IgD-negative memory B cell (primary cell): Measurements from ENCODE around the gene RNF34. TPM values are rescaled to one million over a fixed set of nuclear protein-coding genes. Genes with fewer than 3 reads are reported as not detected.

Source experiments
- H3K27ac Mint-ChIP-seq, 3 donors: one replicate each; pipeline ENCODE4 v1.8.0; 2020 to 2022; ENCODE audit warnings: mild to moderate bottlenecking in 3 of 3, mixed read lengths in 3 of 3, moderate library complexity in 1 of 3
- H3K27me3 Mint-ChIP-seq: one replicate; pipeline ENCODE4 v1.8.0; 2021; ENCODE audit warnings: mixed read lengths
- H3K36me3 Mint-ChIP-seq: one replicate; pipeline ENCODE4 v1.8.0; 2020; ENCODE audit warnings: mild to moderate bottlenecking, mixed read lengths
- H3K4me1 Mint-ChIP-seq, 3 donors: one replicate each; pipeline ENCODE4 v1.8.0; 2020 to 2022; ENCODE audit warnings: mixed read lengths in 3 of 3, mild to moderate bottlenecking in 1 of 3
- H3K4me3 Mint-ChIP-seq, 4 donors: one replicate each; pipeline ENCODE4 v1.8.0; 2020 to 2022; ENCODE audit warnings: mild to moderate bottlenecking in 4 of 4, mixed read lengths in 4 of 4, moderate library complexity in 3 of 4
- H3K9me3 Mint-ChIP-seq, 3 donors: one replicate each; pipeline ENCODE4 v1.8.0; 2020 to 2021; ENCODE audit warnings: mixed read lengths in 3 of 3, mild to moderate bottlenecking in 1 of 3
- polyA plus RNA-seq: library from polyadenylated mRNA; unstranded; fragments of 300-500 nt; fragmentation: Illumina TruSeq; gene quantifications from one replicate; pipeline ENCODE4 v1.2.3, GENCODE V29; 2021

RNF34 gene
- polyA plus RNA-seq, 1 donor from 2014 or later, result 46.4 TPM

DNA sequence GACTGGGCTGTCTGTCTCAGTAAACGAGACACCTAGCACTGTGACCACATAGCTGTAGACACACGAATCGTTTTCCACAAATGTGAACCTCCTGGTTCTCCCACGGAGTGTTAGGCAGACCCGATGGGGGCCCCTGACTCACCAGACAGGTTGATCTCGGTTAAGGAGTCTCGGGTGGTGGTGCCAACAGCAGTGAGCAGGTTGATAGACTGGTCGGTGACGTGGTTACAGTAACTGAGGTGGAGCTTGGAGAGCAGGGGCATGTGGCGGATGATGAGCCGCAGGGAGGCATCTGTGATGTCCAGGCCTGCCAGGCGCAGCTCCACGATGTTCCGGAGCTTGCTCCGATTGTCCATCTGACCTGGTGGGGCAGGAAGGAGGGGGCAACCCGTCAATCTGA, 39.8 kb downstream of the RNF34 start:
- H3K4me3 Mint-ChIP-seq, result no peak overlapping the region
- H3K4me1 Mint-ChIP-seq, result peaks cover 4 to 6% (median 4%) of the 10 kb centered on the region in 3 donors
- no peaks in the 10 kb centered on the region for H3K27me3 Mint-ChIP-seq
- H3K27ac Mint-ChIP-seq, result peak overlapping the region in 1 of 3 donors; percentile 57
- peaks cover 22% of the 10 kb centered on the region for H3K36me3 Mint-ChIP-seq
- H3K9me3 Mint-ChIP-seq, result peaks cover 0 to 7% (median 0%) of the 10 kb centered on the region in 3 donors

DNA sequence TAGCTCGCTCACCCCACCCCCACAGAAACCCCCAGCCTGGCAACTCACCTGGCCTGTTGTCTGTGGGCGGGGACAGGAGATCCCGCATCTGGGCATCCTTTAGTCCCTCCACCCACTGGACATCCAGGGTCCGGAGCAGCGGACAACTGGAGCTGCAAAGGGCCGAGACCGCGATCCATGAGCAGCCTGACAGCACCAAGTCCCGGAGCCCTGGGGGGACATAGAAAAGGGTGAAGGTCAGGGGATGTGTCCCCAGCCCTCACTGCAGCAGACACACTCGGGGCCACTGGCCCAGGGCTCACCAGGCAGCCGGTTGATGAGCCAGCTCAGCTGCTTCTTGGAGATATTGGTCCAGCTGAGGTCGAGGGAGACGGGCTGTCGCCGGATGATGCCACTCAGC, 40.9 kb downstream of the RNF34 start:
- H3K4me3 Mint-ChIP-seq, result no peak overlapping the region
- H3K4me1 Mint-ChIP-seq, result peaks cover 2 to 6% (median 4%) of the 10 kb centered on the region in 3 donors
- peaks cover 17% of the 10 kb centered on the region for H3K36me3 Mint-ChIP-seq
- no peaks in the 10 kb centered on the region for H3K27me3 Mint-ChIP-seq
- peaks cover 0 to 7% (median 0%) of the 10 kb centered on the region in 3 donors for H3K9me3 Mint-ChIP-seq
- no peak overlapping the region for H3K27ac Mint-ChIP-seq

DNA sequence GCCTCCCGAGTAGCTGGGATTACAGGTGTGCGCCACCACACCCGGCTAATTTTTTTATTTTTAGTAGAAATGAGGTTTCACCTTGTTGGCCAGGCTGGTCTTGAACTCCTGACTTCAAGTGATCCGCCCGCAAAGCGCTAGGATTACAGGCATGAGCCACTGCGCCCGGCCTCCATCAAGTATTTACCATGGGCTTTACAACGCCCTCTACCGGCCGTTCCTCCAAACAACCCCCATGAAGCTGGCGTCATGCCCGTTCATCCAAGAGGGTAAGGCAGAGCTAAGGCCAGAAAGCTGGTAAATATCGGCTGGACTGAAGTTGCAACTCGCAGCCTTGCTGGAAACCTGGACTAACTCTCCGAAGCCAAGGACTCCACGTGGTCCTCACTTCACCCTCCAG, 41.6 kb downstream of the RNF34 start:
- H3K27me3 Mint-ChIP-seq, result no peaks in the 10 kb centered on the region
- no peak overlapping the region for H3K27ac Mint-ChIP-seq
- peaks cover 0 to 5% (median 0%) of the 10 kb centered on the region in 3 donors for H3K9me3 Mint-ChIP-seq
- peaks cover 2 to 6% (median 6%) of the 10 kb centered on the region in 3 donors for H3K4me1 Mint-ChIP-seq
- peaks cover 13% of the 10 kb centered on the region for H3K36me3 Mint-ChIP-seq
- no peak overlapping the region for H3K4me3 Mint-ChIP-seq

DNA sequence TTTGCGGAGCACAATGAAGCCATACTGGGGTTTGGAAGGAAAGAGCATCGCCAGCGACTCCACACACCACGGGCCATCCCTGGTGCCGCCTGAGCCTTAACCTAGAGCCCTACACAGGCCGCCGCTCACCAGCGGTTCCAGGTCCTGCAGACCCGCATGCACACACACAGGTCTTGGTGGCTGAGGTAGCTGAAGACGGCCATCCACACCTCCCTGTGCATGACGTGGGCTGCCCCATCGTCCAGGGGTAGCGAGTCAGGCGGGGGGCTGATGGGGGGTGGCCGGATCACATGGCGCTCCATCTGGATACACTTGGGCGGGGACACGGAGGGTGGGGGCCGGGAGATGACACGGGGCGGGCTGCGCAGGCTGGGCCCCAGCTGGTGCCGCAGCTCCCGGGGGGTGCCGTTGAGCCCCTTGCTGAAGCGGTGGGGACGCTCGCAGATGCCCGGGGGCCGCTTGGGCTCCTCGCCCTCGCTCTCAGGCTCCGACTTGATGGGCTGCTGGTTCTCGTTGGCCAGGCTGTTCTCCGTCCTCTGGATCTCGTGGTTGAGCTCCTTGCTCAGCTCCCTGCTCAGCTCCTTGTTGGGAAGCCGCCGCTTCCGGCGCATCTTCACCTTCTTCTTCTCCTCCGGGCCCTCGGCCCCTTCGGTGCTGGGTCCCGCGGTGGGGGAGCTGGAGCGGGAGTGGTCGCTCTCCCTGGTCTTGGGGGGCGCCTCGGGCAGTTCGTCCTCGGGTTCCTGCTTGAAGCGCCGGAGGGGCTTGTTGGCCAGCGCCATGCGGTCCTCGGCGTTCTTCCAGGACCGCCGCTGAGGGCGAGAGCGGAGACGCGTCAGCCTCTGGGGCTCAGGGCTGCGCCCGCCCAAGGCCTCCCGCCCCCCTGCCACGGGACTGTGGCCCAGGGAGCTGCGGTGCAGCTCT, 42.4 kb downstream of the RNF34 start:
- Mint-ChIP-seq H3K36me3 (peaks cover 8% of the 10 kb centered on the region), H3K4me1 (peaks cover 2 to 7% (median 3%) of the 10 kb centered on the region in 3 donors), H3K9me3 (no peaks in the 10 kb centered on the region), H3K27ac (no peak overlapping the region), H3K27me3 (no peaks in the 10 kb centered on the region), H3K4me3 (no peak overlapping the region)

DNA sequence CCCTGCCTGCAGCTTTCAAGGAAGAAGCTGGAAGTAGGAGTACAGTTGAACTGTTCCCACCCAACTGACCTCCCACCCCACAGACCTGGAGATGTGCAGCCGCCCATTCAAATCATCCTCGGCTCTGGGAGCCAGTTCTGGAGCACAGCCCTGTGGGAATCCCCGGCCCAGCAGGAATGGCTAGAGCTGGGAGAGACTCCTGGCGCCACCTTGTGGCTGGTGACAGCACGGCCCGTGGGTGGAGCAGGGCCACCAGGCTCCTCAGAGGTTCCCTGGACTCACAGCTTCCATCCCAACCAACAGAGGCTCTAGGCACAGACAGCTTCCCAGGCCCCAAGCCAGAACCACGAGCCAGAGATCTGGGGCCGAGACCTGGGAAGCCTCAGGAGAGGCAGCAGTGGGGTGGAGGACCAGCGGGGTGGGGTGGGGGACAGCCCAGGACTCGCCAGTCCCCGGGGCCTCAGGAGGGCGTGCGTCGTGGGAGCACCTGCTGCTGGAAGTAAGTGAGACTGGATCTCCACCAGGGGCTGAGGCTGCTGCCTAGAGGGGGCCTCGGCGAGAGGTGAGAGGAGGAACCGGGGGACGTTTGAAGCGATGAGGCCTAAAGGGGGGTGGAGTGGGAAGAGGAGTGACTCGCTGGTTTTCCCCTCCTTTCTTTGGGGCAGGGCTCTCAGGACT, 43.4 kb downstream of the RNF34 start:
- H3K27me3 Mint-ChIP-seq, result no peaks in the 10 kb centered on the region
- peaks cover 5% of the 10 kb centered on the region for H3K36me3 Mint-ChIP-seq
- no peaks in the 10 kb centered on the region for H3K9me3 Mint-ChIP-seq
- peak overlapping the region in 1 of 4 donors; percentile 66 for H3K4me3 Mint-ChIP-seq
- H3K27ac Mint-ChIP-seq, result peak overlapping the region in 2 of 3 donors; percentile 42 to 53
- H3K4me1 Mint-ChIP-seq, result peaks cover 3 to 8% (median 3%) of the 10 kb centered on the region in 3 donors

DNA sequence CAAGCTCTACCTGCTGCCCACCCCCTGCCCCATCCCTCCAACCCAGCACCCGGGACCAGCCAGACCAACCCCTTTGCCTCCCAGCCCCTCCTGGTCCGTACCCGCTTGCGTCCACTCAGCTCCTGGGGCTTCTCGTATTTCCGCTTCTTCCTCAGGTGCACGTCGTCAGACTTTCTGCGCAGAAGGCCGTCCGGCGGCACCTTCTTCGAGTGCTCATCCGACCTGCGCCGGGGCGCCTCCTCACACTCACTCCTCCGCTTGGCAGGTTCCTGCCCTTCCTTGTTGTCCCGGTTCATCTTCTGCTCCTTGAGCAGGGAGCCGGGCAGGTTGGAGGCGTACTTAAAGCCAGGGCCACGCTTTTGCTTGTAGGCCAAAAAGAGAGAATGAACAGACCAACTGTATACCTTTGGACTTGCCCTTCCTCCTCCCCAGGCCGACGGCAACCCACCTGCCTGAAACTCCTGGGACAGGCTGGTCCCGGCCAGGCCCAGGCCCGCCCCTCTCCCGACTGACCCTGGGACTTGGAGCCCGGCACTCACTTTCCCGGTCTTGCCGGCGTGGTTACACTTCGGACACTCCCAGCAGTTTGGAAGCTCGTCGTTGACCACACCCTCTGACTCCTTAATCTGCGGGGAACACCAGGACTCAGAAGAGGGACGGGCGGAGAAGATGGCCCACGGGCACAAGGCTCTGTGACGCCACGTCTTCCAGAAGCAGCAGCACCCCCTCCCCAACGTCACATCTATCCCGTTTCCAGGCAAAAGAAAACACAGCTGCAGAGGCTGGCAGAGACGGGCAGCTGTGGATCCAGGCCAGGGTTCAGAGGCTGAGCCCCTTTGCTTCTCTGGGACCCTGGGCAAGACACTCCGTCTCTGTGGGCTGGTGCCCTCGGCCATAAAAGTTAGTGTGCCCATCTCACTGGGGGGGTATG, 44.3 kb downstream of the RNF34 start:
- Mint-ChIP-seq H3K27me3 (no peaks in the 10 kb centered on the region), H3K4me3 (peak overlapping the region in 1 of 4 donors; percentile 54), H3K36me3 (no peaks in the 10 kb centered on the region), H3K27ac (no peak overlapping the region), H3K4me1 (peaks cover 5 to 12% (median 8%) of the 10 kb centered on the region in 3 donors), H3K9me3 (no peaks in the 10 kb centered on the region)

DNA sequence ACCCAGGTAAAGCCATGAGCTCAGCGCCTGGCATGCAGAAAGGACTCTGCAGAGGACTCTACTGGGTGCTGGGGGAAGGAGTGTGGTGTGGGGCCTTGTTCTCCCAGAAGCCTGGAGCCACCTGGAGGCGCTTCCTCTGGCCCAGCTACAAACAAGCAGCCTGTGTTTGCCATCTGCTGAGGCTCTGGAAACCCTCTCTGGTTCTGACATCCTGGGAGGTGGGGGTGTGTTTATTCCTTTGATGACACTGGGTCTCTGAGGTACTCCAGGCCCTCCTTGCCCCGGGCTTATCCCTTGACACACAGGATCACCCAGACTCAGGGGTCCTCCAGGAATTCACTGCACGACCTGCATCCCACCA, 44.9 kb downstream of the RNF34 start:
- H3K27ac Mint-ChIP-seq, result no peak overlapping the region
- no peak overlapping the region for H3K4me3 Mint-ChIP-seq
- peaks cover 5 to 16% (median 11%) of the 10 kb centered on the region in 3 donors for H3K4me1 Mint-ChIP-seq
- no peaks in the 10 kb centered on the region for H3K36me3 Mint-ChIP-seq
- H3K27me3 Mint-ChIP-seq, result no peaks in the 10 kb centered on the region
- no peaks in the 10 kb centered on the region for H3K9me3 Mint-ChIP-seq

DNA sequence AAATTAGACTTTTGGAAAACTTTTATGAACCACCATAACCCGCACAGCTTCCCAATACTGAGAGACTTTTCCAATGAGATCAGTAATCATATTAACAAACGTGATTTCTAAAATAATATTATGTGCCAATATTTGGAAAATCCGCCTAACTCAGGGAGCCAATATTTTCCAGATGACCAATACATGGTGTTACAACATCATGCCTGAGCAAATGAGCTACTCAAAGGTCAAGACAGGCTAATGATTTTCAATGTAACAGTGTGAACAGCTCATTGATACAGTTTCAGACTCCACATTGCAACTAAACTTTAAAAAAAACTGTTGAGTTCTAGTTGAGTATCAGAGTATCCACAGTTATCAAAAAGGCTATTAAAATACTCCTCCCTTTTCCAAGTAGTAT, 46.8 kb downstream of the RNF34 start:
- H3K9me3 Mint-ChIP-seq, result no peaks in the 10 kb centered on the region
- no peak overlapping the region for H3K27ac Mint-ChIP-seq
- peaks cover 2% of the 10 kb centered on the region for H3K36me3 Mint-ChIP-seq
- H3K4me3 Mint-ChIP-seq, result no peak overlapping the region
- H3K4me1 Mint-ChIP-seq, result peaks cover 14 to 33% (median 24%) of the 10 kb centered on the region in 3 donors
- no peaks in the 10 kb centered on the region for H3K27me3 Mint-ChIP-seq

DNA sequence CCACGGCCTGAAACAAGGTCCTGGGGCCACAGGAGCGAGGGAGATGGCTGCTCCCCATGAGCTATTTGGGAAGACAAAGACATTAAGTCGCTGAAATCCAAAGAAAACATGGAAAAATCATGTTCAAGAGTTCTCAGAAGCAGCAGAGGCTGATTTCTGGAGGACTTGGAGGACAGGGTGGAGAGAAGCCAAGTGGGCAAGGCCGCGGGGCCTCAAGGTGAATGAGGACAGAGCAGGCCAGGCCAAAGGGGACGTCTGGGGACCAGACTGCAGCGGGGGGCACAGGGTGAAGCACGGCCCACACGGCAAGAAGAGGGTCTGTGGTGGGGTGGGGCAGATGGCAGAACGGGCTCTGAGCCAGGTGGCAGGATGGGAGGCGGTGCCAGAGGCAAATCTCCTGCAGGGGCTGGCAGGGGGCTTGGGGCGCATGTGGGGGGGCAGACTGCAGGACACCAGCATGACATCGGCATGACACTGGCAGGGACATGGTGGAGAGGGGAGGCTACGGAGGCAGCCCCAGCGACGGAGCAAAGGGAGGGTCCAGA, 48.9 kb downstream of the RNF34 start:
- Mint-ChIP-seq H3K4me1 (peaks cover 15 to 36% (median 28%) of the 10 kb centered on the region in 3 donors), H3K4me3 (no peak overlapping the region), H3K27ac (peak overlapping the region; percentile 6 to 47 (median 39)), H3K36me3 (peaks cover 2% of the 10 kb centered on the region), H3K9me3 (no peaks in the 10 kb centered on the region), H3K27me3 (no peaks in the 10 kb centered on the region)

DNA sequence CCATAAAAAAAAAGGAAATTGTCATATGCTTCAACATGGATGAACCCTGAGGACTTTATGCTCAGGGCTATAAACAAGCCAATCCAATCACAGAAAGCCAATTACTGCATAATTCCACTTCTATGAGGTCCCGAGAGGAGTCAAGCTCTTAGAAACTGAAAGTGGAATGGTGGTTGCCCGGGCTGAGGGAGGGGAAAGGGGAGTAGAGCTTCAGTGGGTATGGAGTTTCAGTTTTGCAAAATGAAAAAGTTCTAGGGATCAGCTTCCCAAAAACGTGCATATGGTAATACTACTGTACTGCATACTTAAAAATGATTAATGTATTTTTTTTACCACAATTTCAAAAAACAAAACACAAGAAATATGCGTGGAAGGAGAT, 52.0 kb downstream of the RNF34 start:
- H3K27ac Mint-ChIP-seq, result peak overlapping the region; percentile 74 to 83 (median 79)
- H3K36me3 Mint-ChIP-seq, result peaks cover 2% of the 10 kb centered on the region
- H3K9me3 Mint-ChIP-seq, result no peaks in the 10 kb centered on the region
- H3K27me3 Mint-ChIP-seq, result no peaks in the 10 kb centered on the region
- peak overlapping the region in 3 of 4 donors; percentile 39 to 74 (median 50) for H3K4me3 Mint-ChIP-seq
- peaks cover 30 to 46% (median 44%) of the 10 kb centered on the region in 3 donors for H3K4me1 Mint-ChIP-seq

DNA sequence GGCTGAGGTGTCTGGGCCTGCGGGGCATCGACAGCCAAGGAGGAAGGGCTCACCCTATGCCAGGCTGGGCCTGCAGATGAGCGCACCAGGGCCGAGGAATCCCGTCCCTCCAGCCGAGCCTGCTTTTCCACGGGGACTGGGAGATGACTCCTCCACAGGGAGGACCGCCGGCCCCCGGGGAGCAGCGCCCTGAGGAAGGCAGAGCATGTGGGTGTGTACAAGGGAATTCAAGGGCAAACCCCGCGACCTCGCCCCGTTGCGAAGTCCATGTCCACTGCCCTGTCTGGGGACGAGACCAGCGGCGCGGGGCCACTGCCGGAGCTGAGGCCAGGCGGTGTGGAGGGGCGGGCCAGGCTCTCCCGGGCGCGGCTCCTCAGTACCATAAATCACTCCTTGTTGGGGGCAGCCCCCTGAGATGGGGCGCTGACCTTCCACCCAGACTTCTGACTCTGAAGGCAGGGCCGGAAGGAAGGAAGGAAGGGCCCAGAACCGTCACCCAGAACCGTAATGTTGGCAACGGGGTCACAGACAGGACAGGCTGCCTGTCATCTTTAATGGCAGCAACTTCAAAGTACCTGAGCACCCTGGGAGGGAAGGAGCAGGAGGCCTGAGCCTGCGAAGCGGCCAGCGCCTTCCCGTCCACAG, 52.5 kb downstream of the RNF34 start:
- peaks cover 33 to 50% (median 49%) of the 10 kb centered on the region in 3 donors for H3K4me1 Mint-ChIP-seq
- no peaks in the 10 kb centered on the region for H3K27me3 Mint-ChIP-seq
- peak overlapping the region in 3 of 4 donors; percentile 39 to 74 (median 50) for H3K4me3 Mint-ChIP-seq
- H3K36me3 Mint-ChIP-seq, result peaks cover 2% of the 10 kb centered on the region
- H3K27ac Mint-ChIP-seq, result peak overlapping the region in 2 of 3 donors; percentile 74 to 79
- no peaks in the 10 kb centered on the region for H3K9me3 Mint-ChIP-seq

DNA sequence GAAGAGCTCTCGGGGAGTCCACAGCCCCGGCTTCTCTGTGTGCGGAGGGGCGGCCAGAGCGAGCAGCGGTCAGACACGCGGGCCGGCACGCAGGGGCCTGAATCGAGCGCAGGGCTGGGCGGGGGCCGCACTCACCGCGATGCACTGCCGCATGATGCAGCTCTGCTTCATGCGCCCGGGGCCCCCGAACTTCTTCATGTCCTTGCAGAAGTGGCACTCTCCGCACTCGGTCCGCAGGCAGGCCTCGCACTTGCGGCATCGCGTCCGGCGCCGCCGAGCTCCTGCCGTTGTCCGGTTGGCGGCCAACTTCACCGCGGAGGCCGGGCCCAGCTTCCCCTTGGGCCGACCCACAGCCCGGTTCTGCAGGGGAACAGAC, 53.1 kb downstream of the RNF34 start:
- Mint-ChIP-seq H3K9me3 (no peaks in the 10 kb centered on the region), H3K4me3 (no peak overlapping the region), H3K27me3 (no peaks in the 10 kb centered on the region), H3K4me1 (peaks cover 33 to 55% (median 54%) of the 10 kb centered on the region in 3 donors), H3K27ac (no peak overlapping the region), H3K36me3 (peaks cover 2% of the 10 kb centered on the region)

DNA sequence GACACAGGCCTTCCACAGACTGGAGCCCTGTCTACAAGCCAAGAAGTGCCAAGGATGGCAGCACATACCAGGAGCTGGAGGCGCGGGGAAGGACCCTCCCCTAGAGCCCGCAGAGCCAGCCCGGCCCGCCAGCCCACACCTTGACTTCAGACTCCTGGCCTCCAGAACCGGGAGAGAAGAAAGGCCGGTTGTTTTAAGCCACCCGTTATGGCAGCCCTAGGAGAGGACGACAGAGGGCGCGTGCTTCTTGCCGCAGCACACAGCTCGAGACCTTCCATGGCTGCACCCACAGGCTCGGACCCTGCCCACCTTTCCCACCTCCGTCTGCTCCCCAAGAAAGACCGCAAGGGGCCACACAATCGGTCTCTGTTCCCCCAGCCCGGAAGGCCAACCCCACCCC, 53.7 kb downstream of the RNF34 start:
- H3K4me3 Mint-ChIP-seq, result no peak overlapping the region
- peaks cover 32 to 52% (median 50%) of the 10 kb centered on the region in 3 donors for H3K4me1 Mint-ChIP-seq
- no peaks in the 10 kb centered on the region for H3K27me3 Mint-ChIP-seq
- H3K9me3 Mint-ChIP-seq, result no peaks in the 10 kb centered on the region
- peak overlapping the region in 2 of 3 donors; percentile 70 to 77 for H3K27ac Mint-ChIP-seq
- peaks cover 2% of the 10 kb centered on the region for H3K36me3 Mint-ChIP-seq

DNA sequence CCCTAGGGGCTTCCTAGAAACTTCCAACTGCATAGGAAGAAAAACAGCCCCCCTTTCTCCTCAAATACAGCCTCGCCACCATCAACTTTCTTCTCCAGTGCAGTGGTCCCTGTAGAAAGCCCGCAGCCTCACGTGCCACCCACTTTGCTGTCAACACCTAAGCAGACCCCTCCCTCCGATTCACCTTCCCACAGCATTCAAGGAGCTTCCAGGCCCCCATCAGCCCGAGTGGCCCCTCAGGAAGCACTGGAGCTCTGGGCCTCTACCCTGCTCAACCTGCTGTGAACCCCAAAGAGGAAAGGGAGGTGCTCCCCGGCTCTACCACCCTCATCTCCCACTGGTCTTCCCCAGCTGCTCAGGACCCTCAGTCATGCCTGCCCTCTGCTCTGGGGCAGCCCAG, 55.0 kb downstream of the RNF34 start:
- no peaks in the 10 kb centered on the region for H3K27me3 Mint-ChIP-seq
- peak overlapping the region in 1 of 3 donors; percentile 33 for H3K27ac Mint-ChIP-seq
- H3K4me3 Mint-ChIP-seq, result peak overlapping the region in 2 of 4 donors; percentile 17 to 54
- peaks cover 2% of the 10 kb centered on the region for H3K36me3 Mint-ChIP-seq
- H3K4me1 Mint-ChIP-seq, result peaks cover 33 to 49% (median 47%) of the 10 kb centered on the region in 3 donors
- H3K9me3 Mint-ChIP-seq, result no peaks in the 10 kb centered on the region
